ENCODE results near the gene FMNL2. TPM values are rescaled to one million over a fixed set of nuclear protein-coding genes. Genes with fewer than 3 reads are reported as not detected.

FMNL2 gene
- total RNA-seq, 2 experiments from 2014 or later, result 2.2 TPM

DNA sequence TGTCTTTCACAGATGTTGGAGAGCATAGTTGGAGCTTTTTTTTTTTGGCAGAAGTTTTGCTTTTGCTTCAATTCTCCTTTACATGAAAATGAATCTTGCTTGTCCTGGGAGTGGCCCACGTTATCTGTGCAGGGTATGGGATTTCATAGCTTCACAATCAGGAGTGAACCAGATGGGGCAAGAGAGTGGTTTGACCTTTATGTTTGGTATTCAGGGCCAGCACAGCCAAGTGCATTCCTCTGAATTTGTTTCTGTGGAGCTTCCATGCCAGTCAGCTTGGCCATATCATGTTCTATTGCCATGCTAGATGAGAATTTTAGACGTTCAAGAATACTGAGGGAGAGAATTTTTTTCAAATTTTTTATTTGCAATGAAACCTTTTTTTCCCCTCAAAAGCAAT lies 265.7 kb downstream of the FMNL2 start:
- ChIA-PET CTCF (no interaction called here), POLR2A (no interaction called here)
- Mint-ChIP-seq H3K9me3 (no peaks in the 10 kb centered on the region), H3K27me3 (peaks cover 4% of the 10 kb centered on the region), H3K27ac (no peak overlapping the region), H3K4me3 (no peak overlapping the region), H3K36me3 (no peaks in the 10 kb centered on the region), H3K4me1 (ENCODE audit: low read depth) (no peaks in the 10 kb centered on the region)
- no peak for DNase-seq
- intact Hi-C loops (cut with micrococcal nuclease), result no loop called here

DNA sequence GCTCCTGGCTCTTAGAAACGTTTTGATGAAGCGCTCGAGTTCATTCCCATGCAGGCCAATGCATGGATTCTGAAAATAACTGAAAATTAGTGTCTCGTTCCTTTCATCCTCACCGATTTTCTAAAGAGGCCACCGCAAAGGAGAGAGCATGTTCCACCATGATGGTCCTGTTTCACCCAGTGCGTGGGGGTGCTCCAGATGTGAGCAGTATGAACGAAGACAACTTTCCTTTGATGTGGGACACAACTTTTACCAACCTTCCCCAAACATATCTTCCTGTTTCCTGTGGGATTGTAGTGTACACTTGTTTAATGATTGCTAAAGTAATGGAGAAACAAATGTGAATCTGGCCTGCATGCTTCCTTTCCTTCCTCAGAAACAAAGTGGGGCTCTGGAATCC lies 267.8 kb downstream of the FMNL2 start:
- no peak overlapping the region for H3K27ac Mint-ChIP-seq

DNA sequence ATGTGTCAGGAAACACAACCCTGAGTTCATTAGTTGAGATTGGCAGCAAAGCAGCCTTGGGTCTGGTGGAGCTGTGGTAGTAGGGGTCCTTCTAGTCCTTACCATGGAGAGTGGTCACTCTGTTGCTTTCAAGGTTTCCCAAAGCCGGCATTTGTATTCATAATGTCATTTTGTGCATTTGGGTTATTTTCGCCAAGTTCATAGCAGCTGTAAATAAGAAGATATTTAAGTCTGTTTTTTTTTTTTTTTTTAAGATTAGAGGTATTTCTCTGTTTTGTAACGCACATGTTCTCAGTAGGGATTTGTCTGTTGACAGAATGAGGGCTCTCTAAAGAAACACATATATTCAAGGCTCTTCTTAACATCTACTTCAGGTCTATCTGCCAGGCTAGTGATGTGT lies 268.2 kb downstream of the FMNL2 start:
- Mint-ChIP-seq H3K4me3 (no peak overlapping the region), H3K27ac (no peak overlapping the region), H3K27me3 (no peaks in the 10 kb centered on the region), H3K36me3 (no peaks in the 10 kb centered on the region), H3K9me3 (no peaks in the 10 kb centered on the region), H3K4me1 (ENCODE audit: low read depth) (no peaks in the 10 kb centered on the region)
- no peak for DNase-seq
- intact Hi-C loops (cut with micrococcal nuclease), result no loop called here
- ChIA-PET CTCF (no interaction called here), POLR2A (no interaction called here)

More for the DNA sequence above, 267.8 kb downstream of the FMNL2 start:
- no peak for DNase-seq
- Mint-ChIP-seq H3K9me3 (no peaks in the 10 kb centered on the region), H3K27me3 (no peaks in the 10 kb centered on the region), H3K4me3 (no peak overlapping the region), H3K36me3 (no peaks in the 10 kb centered on the region), H3K4me1 (ENCODE audit: low read depth) (no peaks in the 10 kb centered on the region)
- POLR2A ChIA-PET, result no interaction called here
- intact Hi-C loops (cut with micrococcal nuclease), result no loop called here
- CTCF ChIA-PET, result no interaction called here

DNA sequence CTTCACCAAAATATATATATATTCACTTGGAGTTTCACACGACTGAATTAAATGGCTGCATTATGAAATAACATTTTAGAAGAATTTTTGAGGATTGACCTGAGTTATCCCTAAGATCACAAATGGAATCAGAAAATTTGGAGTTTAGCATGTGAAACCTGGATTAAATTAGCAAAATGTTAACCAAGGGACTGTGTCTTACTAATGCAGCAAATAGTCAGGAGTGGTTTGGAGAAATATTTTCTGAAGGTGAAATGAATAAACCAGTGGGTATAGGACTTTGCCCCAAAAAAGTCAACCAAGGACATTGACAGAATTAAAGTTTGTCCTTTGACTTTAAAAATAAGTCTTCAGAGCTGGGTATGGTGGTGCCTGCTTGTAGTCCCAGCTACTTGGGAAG lies 271.1 kb downstream of the FMNL2 start:
- POLR2A ChIA-PET, result no interaction called here
- no peaks in the 10 kb centered on the region for H3K36me3 Mint-ChIP-seq
- intact Hi-C loops (cut with micrococcal nuclease), result no loop called here
- no peaks in the 10 kb centered on the region for H3K9me3 Mint-ChIP-seq
- CTCF ChIA-PET, result interaction anchor here (1.7 kb wide), 1 partner anchor 30 kb away, joined by 8 read pairs; no protein-coding TSS in a partner anchor
- H3K4me1 Mint-ChIP-seq (ENCODE audit: low read depth), result no peaks in the 10 kb centered on the region
- DNase-seq, result no peak
- H3K27me3 Mint-ChIP-seq, result no peaks in the 10 kb centered on the region
- no peak overlapping the region for H3K27ac Mint-ChIP-seq
- H3K4me3 Mint-ChIP-seq, result no peak overlapping the region

DNA sequence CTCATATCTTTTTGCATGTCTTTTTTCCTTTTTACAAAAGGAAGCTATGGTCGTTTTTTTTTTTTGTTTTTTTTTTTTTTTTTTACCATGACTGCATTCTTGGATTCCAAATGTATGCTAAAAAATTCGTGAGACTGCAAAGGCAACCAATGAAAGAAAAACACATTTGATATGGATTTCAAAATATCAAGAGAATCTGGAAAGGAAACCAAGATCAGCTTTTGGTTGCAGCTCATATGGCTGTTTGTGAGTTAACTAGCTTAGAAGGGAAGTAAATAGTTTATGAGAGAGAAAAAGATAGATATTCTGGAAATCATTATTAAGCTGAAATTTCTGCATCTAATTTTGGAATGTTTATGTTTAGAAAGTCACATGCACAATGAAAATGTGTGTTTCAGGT lies 272.0 kb downstream of the FMNL2 start:
- POLR2A ChIA-PET, result no interaction called here
- H3K27me3 Mint-ChIP-seq, result no peaks in the 10 kb centered on the region
- CTCF ChIA-PET, result interaction anchor here (0.6 to 1.7 kb wide), 2 partner anchors 29 to 979 kb away, joined by 3 to 8 read pairs; no protein-coding TSS in a partner anchor

DNA sequence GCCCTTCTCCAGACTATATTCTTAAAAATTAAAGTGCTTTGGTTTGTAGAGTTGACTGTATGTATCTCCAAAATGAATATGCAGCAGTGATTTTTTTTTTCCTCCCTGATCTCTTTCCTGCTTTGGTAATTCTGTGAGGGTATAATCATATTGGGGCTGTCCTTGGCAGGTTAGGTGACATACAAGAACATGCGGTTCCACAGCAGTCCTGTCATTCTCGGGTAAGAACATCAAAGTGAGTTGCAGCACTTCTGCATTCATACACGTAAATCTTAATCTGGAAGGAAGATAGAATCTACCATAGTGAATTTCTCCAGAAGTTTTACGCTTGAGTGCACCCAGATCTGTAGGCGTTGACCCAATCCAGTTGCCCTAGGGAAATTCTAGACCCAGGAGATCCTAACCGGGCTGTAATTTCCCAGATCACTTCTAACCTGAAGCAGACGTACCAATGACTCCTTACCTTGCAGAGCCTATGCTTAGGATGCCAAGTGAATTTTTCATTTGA lies 272.9 kb downstream of the FMNL2 start:
- Mint-ChIP-seq H3K27ac (no peak overlapping the region), H3K4me3 (no peak overlapping the region), H3K27me3 (no peaks in the 10 kb centered on the region), H3K4me1 (ENCODE audit: low read depth) (peaks cover 7% of the 10 kb centered on the region), H3K36me3 (no peaks in the 10 kb centered on the region), H3K9me3 (no peaks in the 10 kb centered on the region)
- DNase-seq, result no peak
- ChIA-PET CTCF (no interaction called here), POLR2A (no interaction called here)
- intact Hi-C loops (cut with micrococcal nuclease), result no loop called here

More for the DNA sequence above, 272.0 kb downstream of the FMNL2 start:
- Mint-ChIP-seq H3K4me3 (no peak overlapping the region), H3K27ac (no peak overlapping the region), H3K36me3 (no peaks in the 10 kb centered on the region), H3K4me1 (ENCODE audit: low read depth) (peaks cover 4% of the 10 kb centered on the region), H3K9me3 (no peaks in the 10 kb centered on the region)
- intact Hi-C loops (cut with micrococcal nuclease), result no loop called here
- no peak for DNase-seq

DNA sequence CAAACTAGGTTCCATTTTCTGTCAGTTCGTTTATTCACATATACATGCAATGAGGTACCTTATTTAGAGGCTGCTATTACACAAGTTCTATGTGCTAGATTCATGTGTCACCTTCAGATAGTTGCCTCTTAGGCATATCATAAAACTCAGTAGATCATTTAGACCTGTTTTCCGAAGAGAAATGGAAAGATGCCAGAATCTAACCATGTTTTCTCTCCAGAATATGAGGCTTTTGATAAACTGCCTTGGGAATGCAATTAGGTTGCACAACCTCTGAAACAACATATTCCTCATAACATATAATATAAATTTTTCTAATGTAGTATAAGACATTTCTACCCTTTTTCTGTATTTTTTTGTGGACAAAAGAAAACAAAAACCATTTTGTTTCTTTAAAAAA lies 274.2 kb downstream of the FMNL2 start:
- intact Hi-C loops (cut with micrococcal nuclease), result no loop called here
- no peaks in the 10 kb centered on the region for H3K9me3 Mint-ChIP-seq
- CTCF ChIA-PET, result no interaction called here
- no peaks in the 10 kb centered on the region for H3K36me3 Mint-ChIP-seq
- POLR2A ChIA-PET, result no interaction called here
- no peak for DNase-seq
- H3K4me3 Mint-ChIP-seq, result no peak overlapping the region
- H3K4me1 Mint-ChIP-seq (ENCODE audit: low read depth), result peaks cover 7% of the 10 kb centered on the region
- no peaks in the 10 kb centered on the region for H3K27me3 Mint-ChIP-seq
- H3K27ac Mint-ChIP-seq, result no peak overlapping the region

DNA sequence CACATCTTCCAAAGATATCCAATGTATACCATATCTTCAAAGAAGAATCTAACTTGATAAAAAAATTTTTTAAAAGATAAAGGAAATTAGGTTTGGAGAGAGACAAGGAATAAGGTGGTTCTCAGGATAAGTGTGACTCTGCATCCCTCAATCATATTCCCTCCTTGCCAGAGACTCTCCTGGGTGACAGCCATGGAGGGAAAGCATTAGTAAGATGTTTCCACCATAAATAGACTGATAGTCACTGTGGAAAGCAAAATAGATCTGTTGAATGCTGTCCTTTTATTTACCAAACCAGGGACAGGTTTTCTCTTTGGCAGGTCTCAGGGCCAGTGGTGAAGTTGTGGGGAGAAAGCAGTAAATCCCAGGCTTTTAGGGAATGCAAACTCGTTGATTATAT lies 274.7 kb downstream of the FMNL2 start:
- Mint-ChIP-seq H3K36me3 (no peaks in the 10 kb centered on the region), H3K27me3 (no peaks in the 10 kb centered on the region), H3K9me3 (no peaks in the 10 kb centered on the region), H3K4me1 (ENCODE audit: low read depth) (peaks cover 7% of the 10 kb centered on the region), H3K4me3 (no peak overlapping the region), H3K27ac (no peak overlapping the region)
- intact Hi-C loops (cut with micrococcal nuclease), result no loop called here
- DNase-seq, result no peak
- POLR2A ChIA-PET, result no interaction called here
- CTCF ChIA-PET, result no interaction called here

DNA sequence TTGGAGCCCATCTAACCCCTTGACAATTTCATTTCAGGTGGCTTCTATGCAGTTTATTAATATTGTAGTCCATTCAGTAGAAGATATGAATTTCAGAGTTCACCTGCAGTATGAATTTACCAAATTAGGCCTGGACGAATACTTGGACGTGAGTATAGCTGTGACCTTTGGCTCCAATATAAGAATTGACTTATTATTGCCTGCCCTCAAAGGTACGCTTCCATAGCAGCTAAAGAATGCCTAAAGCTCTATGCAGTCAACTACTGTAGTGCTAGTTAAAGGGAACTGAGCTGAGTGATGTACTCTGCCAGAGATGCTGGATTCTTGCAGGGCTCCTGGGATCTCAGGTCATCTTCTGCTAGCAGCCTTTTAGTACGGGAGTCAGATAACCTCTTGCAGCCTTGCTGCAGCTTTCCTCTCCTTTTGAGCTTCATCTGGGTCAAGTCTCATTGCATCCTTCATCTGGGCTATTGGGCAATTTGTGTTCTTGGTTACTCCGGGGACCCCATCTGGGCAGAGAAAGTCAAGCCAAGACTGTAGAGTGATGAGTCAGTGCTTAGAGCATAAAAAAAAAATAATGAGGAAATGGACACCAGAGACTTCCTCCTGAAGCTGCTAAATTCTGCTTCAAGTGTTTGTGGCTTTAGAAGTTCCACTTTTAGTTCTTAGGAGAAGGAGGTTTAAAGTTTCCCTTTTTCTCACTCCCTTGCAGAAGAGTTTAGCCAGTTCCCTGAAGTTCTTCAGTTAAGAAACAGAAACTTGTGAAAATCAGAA lies 276.7 kb downstream of the FMNL2 start:
- intact Hi-C loops (cut with micrococcal nuclease), result no loop called here
- ChIA-PET CTCF (interaction anchor here (1.6 kb wide), 1 partner anchor 24 kb away, joined by 7 read pairs; no protein-coding TSS in a partner anchor), POLR2A (no interaction called here)
- Mint-ChIP-seq H3K27ac (no peak overlapping the region), H3K4me3 (no peak overlapping the region), H3K36me3 (no peaks in the 10 kb centered on the region), H3K4me1 (ENCODE audit: low read depth) (peaks cover 7% of the 10 kb centered on the region), H3K9me3 (no peaks in the 10 kb centered on the region), H3K27me3 (no peaks in the 10 kb centered on the region)
- no peak for DNase-seq

DNA sequence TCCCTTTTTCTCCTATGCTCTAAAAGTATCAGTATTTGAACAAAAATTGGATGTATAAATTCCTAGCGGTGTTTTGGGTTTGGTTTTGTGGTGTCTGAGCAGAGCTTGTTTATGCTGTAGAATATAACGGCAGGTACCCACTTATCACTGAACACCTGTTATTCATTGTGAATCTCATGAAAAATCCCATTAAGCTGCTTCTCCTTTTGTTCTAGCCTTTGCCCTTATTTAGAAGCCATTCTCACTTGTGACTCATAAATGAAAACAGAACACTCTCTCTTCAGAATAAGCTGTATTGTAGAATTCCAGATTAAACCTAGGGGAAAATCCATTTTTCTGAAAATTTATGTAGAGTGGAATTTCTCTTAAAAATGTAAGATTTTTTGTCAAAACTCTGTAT lies 278.3 kb downstream of the FMNL2 start:
- ChIA-PET CTCF (interaction anchor here (1.6 kb wide), 1 partner anchor 14 kb away, joined by 3 read pairs; no protein-coding TSS in a partner anchor), POLR2A (no interaction called here)
- Mint-ChIP-seq H3K4me3 (no peak overlapping the region), H3K4me1 (ENCODE audit: low read depth) (peaks cover 7% of the 10 kb centered on the region), H3K27ac (no peak overlapping the region), H3K9me3 (no peaks in the 10 kb centered on the region), H3K27me3 (no peaks in the 10 kb centered on the region), H3K36me3 (no peaks in the 10 kb centered on the region)
- DNase-seq, result no peak
- intact Hi-C loops (cut with micrococcal nuclease), result no loop called here

DNA sequence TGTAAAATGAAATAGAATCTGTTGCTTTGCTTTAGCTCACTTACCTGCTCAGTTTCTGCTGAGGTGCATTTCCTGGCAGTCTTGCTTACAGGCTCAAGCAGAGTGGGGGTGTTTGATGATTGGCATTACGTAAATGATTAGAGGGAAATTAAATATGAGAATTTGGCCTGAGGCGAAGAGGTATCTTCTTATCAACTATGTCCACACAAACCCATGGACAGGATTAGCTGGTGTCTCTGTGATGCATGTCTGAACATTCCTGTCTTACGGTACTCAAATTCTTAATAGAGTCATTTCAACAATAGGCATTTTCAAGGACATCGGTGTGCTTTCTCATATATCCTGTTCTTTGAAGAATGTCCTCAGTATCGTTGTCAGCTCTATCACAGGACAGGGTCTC lies 280.2 kb downstream of the FMNL2 start:
- DNase-seq, result no peak
- peaks cover 7% of the 10 kb centered on the region for H3K4me1 Mint-ChIP-seq (ENCODE audit: low read depth)
- H3K27ac Mint-ChIP-seq, result no peak overlapping the region
- no peaks in the 10 kb centered on the region for H3K36me3 Mint-ChIP-seq
- ChIA-PET CTCF (interaction anchor here (1.3 kb wide), 1 partner anchor 20 kb away, joined by 5 read pairs; no protein-coding TSS in a partner anchor), POLR2A (no interaction called here)
- intact Hi-C loops (cut with micrococcal nuclease), result no loop called here
- H3K4me3 Mint-ChIP-seq, result no peak overlapping the region
- no peaks in the 10 kb centered on the region for H3K9me3 Mint-ChIP-seq
- no peaks in the 10 kb centered on the region for H3K27me3 Mint-ChIP-seq

DNA sequence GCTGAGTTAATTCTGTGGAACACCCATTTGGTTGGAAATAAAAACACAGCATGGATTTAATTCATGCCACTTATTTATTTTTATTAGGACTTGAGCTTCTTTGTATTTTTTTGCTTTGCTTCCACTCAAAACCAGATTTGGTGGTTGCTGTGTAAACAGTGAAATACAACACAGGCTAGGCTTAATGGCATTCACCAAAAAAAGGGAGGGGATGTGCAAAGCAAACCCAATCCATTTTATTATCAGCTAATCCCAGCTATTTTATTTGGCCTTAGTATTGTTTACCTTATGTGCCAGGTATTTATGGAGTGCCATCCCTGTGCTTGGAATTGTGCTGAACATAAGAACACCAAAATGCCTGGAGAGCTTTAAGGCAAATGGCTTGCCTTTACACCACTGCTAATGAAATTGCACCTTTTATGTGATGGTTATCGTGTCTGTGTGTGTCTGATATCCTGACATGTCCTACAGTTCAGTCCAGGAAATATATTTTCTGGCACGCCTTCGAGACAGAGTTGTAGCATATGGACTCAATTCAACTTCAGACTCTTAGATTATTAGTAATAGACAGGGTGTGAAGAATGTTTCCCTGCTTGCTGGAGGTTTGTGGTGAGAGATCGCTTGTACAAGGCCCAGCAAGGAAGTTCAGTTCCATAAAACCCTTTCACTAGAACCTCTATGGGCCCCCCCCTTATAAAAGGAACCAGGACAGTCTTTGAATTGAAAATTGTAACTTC lies 282.6 kb downstream of the FMNL2 start:
- H3K27me3 Mint-ChIP-seq, result peaks cover 2% of the 10 kb centered on the region
- H3K36me3 Mint-ChIP-seq, result no peaks in the 10 kb centered on the region
- no peak overlapping the region for H3K27ac Mint-ChIP-seq
- no peaks in the 10 kb centered on the region for H3K9me3 Mint-ChIP-seq
- intact Hi-C loops (cut with micrococcal nuclease), result no loop called here
- ChIA-PET CTCF (interaction anchor here (1.0 to 2.1 kb wide), 2 partner anchors 18 kb away, joined by 3 to 9 read pairs; no protein-coding TSS in a partner anchor), POLR2A (no interaction called here)
- H3K4me1 Mint-ChIP-seq (ENCODE audit: low read depth), result no peaks in the 10 kb centered on the region
- no peak overlapping the region for H3K4me3 Mint-ChIP-seq
- DNase-seq, result no peak

Measured in activated CD4-positive, alpha-beta memory T cell treated with anti-CD3 and anti-CD28 coated beads for 36 hours (primary cell).